ENCODE measurements around the gene RNF38.

GRCh38 chr9:36346569-36346968 is 53.5 kb downstream of the RNF38 start:
- TF ChIP-seq, protein P1, sequence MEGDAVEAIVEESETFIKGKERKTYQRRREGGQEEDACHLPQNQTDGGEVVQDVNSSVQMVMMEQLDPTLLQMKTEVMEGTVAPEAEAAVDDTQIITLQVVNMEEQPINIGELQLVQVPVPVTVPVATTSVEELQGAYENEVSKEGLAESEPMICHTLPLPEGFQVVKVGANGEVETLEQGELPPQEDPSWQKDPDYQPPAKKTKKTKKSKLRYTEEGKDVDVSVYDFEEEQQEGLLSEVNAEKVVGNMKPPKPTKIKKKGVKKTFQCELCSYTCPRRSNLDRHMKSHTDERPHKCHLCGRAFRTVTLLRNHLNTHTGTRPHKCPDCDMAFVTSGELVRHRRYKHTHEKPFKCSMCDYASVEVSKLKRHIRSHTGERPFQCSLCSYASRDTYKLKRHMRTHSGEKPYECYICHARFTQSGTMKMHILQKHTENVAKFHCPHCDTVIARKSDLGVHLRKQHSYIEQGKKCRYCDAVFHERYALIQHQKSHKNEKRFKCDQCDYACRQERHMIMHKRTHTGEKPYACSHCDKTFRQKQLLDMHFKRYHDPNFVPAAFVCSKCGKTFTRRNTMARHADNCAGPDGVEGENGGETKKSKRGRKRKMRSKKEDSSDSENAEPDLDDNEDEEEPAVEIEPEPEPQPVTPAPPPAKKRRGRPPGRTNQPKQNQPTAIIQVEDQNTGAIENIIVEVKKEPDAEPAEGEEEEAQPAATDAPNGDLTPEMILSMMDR (IDR thresholded peaks at IDR 0.05) = no peak
- TF ChIP-seq POLR2A (IDR thresholded peaks at IDR 0.05) (no peak), POLR2AphosphoS5 (IDR thresholded peaks at IDR 0.05) (no peak)
